H1 (cell line): ENCODE data around the gene TC2N. TPM values are rescaled to one million over a fixed set of nuclear protein-coding genes. Genes with fewer than 3 reads are reported as not detected.

Source experiments
- CHD1 ChIP-seq: IDR thresholded peaks from 2 replicates; pipeline ENCODE4 v1.6.1; 2012; ENCODE audit warnings: low read depth, low read length, improper control_type of control experiment
- CHD7 ChIP-seq: fragments of 300-600 bp; sonication (generic); IDR thresholded peaks from 2 replicates; pipeline ENCODE4 v1.7.1; 2012; ENCODE audit warnings: low read length, moderate library complexity, mild to moderate bottlenecking, inconsistent platforms; ENCODE audit not compliant: insufficient replicate concordance
- E2F6 ChIP-seq: IDR thresholded peaks from 2 replicates; pipeline ENCODE4 v1.6.1; 2012; ENCODE audit warnings: inconsistent platforms
- FOSL1 ChIP-seq: IDR thresholded peaks from 2 replicates; pipeline ENCODE4 v1.6.1; 2011; ENCODE audit warnings: mild to moderate bottlenecking, low read depth, low read length, moderate library complexity; ENCODE audit not compliant: insufficient read depth
- USF2 ChIP-seq: IDR thresholded peaks from 2 replicates; pipeline ENCODE4 v1.6.1; 2011; ENCODE audit warnings: low read length, improper control_type of control experiment
- polyA plus RNA-seq, 7 experiments: library from polyadenylated mRNA; depleted of rRNA in 3 of 7; stranded (reverse) in 5 of 7; unstranded in 2 of 7; fragments of >200 nt in 5 of 7; fragments of 200-250 nt in 2 of 7; gene quantifications; 1 replicate in 5 of 7; 2 replicates in 1 of 7; 4 replicates in 1 of 7; pipeline versions ENCODE4 v1.2.1 to v1.2.3, GENCODE V29; 2011 to 2013; ENCODE audit warnings: missing spikeins in 2 of 7, mixed read lengths in 2 of 7
- total RNA-seq: library from RNA; stranded (reverse); fragmentation: NEBNext Ultra II Directional; extraction: Animal tissue kit (Norgen Biotek cat#: 25700); gene quantifications from 2 replicates; pipeline ENCODE4 v1.2.1, GENCODE V29; 2021

TC2N gene
- total and polyA plus RNA-seq, 2 of the 8 experiments (the other 6 are each of a cell fraction or from before 2014, with no cell fraction given) = 9.7 to 36.2 TPM

- TF ChIP-seq CHD7 (no peak), CHD1 (no peak), USF2 (no peak), E2F6 (no peak), FOSL1 (no peak)
Measured at GRCh38 chr14:91753501-91754128, 113.7 kb downstream of the TC2N start (continued).
